GM12878 (cell line): ENCODE data around the gene NPC1. TPM values are rescaled to one million over a fixed set of nuclear protein-coding genes. Genes with fewer than 3 reads are reported as not detected.

Experiments
- ATAC-seq: fragments of 200-7000 bp; cut with Tn5 transposase; 3 replicates; pipeline ENCODE4 v1.9.1; 2020; ENCODE audit warnings: mild to moderate bottlenecking, moderate library complexity
- BruUV-seq: library from RNA; stranded (reverse); fragments of 400-500 nt; replicated peaks from 2 replicates; lab custom pipeline; 2021; lab: Mats Ljungman, UMichigan
- CTCF ChIA-PET: fragments of 300-600 bp; sonication (Branson Sonifier 250); formaldehyde crosslinking; extraction: SDS; loops from one replicate; lab custom pipeline; 2021; ENCODE audit warnings: inconsistent platforms; lab: Yijun Ruan, JAX
- POLR2A ChIA-PET: fragments of 350-600 bp; formaldehyde crosslinking; extraction: SDS; loops from one replicate; lab custom pipeline; 2021; ENCODE audit warnings: inconsistent platforms; lab: Charles Lee
- RAD21 ChIA-PET: fragments of 300-600 bp; sonication (Branson Sonifier 250); formaldehyde crosslinking; loops from one replicate; lab custom pipeline; 2023; ENCODE audit warnings: antibody characterized with exemption; ENCODE audit not compliant: unreplicated experiment; lab: Charles Lee
- SMC1A ChIA-PET: fragments of 300-600 bp; sonication (Branson Sonifier 250); formaldehyde crosslinking; loops from one replicate; lab custom pipeline; 2023; ENCODE audit not compliant: unreplicated experiment, uncharacterized antibody; lab: Charles Lee
- DNase-seq: peaks from one replicate; pipeline ENCODE4 v3.0.0-alpha.2; 2011; ENCODE audit warnings: low read depth, low spot score
- FAIRE-seq: peaks from 3 replicates; lab custom pipeline; 2011; peaks lifted over from hg19 to GRCh38; lab: Jason Lieb, UNC
- H2AFZ ChIP-seq: 2 replicates; pipeline ENCODE4 v1.6.0; 2011; ENCODE audit warnings: low read depth, low read length, control low read depth; ENCODE audit not compliant: control insufficient read depth
- H3K27ac ChIP-seq: 2 replicates; pipeline ENCODE4 v1.5.1; 2011; ENCODE audit warnings: control low read depth; ENCODE audit not compliant: control insufficient read depth, insufficient read depth
- H3K27me3 ChIP-seq, 2 experiments: replicated peaks in 1 of 2; 2 replicates each; pipeline versions ENCODE4 v1.6.0 to v1.6.1; 2011; ENCODE audit warnings: low read length in 1 of 2; ENCODE audit not compliant: control insufficient read depth in 2 of 2, insufficient read depth in 2 of 2
- H3K36me3 ChIP-seq, 2 experiments: 2 replicates each; pipeline ENCODE4 v1.5.1; 2011; ENCODE audit warnings: low read length in 1 of 2; ENCODE audit not compliant: control insufficient read depth in 2 of 2, insufficient read depth in 2 of 2
- H3K4me1 ChIP-seq: 2 replicates; pipeline ENCODE4 v1.6.1; 2011; ENCODE audit warnings: mild to moderate bottlenecking, low read length, moderate library complexity, mixed read lengths; ENCODE audit not compliant: control insufficient read depth, insufficient read depth
- H3K4me2 ChIP-seq: 2 replicates; pipeline ENCODE4 v1.6.0; 2011; ENCODE audit warnings: control low read depth; ENCODE audit not compliant: control insufficient read depth, insufficient read depth
- H3K4me3 ChIP-seq: fragments of 200-600 bp; sonication (generic); 2 replicates; pipeline ENCODE4 v1.5.1; 2016
- H3K79me2 ChIP-seq: 2 replicates; pipeline ENCODE4 v1.6.0; 2011; ENCODE audit warnings: low read length; ENCODE audit not compliant: control insufficient read depth, insufficient read depth
- H3K9ac ChIP-seq: 2 replicates; pipeline ENCODE4 v1.8.0; 2011; ENCODE audit warnings: low read length, control low read depth, mixed read lengths; ENCODE audit not compliant: control insufficient read depth, insufficient read depth
- H3K9me3 ChIP-seq: replicated peaks from 3 replicates; pipeline ENCODE4 v1.5.1; 2011; ENCODE audit warnings: mild to moderate bottlenecking, low read length; ENCODE audit not compliant: control insufficient read depth, insufficient read depth
- H4K20me1 ChIP-seq: 2 replicates; pipeline ENCODE4 v1.6.0; 2011; ENCODE audit not compliant: control insufficient read depth, insufficient read depth
- ETV6 ChIP-seq, 2 experiments: fragments of 450-650 bp in 1 of 2; IDR thresholded peaks in 1 of 2; conservative IDR thresholded peaks in 1 of 2; 2 replicates each; pipeline ENCODE4 v1.6.1; 2014; ENCODE audit warnings: antibody characterized with exemption in 1 of 2, borderline replicate concordance in 1 of 2, low read depth in 1 of 2, mild to moderate bottlenecking in 1 of 2, moderate library complexity in 1 of 2
- EZH2 ChIP-seq: IDR thresholded peaks from 2 replicates; pipeline ENCODE4 v1.6.1; 2012; ENCODE audit warnings: low read depth, mild to moderate bottlenecking, control low read depth, inconsistent platforms, low read length, borderline replicate concordance; ENCODE audit not compliant: control insufficient read depth
- HDAC6 ChIP-seq: fragments of 200-600 bp; sonication (generic); IDR thresholded peaks from one replicate; pipeline ENCODE4 v1.8.0; 2017; ENCODE audit warnings: antibody characterized with exemption; ENCODE audit not compliant: unreplicated experiment
- IRF5 ChIP-seq: fragments of 450-650 bp; IDR thresholded peaks from 2 replicates; pipeline ENCODE4 v1.6.1; 2017; ENCODE audit warnings: borderline replicate concordance
- JUND ChIP-seq: IDR thresholded peaks from 2 replicates; pipeline ENCODE4 v1.6.1; 2012; ENCODE audit warnings: low read depth, mild to moderate bottlenecking, low read length, improper control_type of control experiment, moderate library complexity
- KDM1A ChIP-seq: fragments of 200-600 bp; sonication (generic); IDR thresholded peaks from 2 replicates; pipeline ENCODE4 v1.6.1; 2016; ENCODE audit warnings: borderline replicate concordance
- MEF2A ChIP-seq: IDR thresholded peaks from 2 replicates; pipeline ENCODE4 v1.6.1; 2011; ENCODE audit warnings: low read depth, mild to moderate bottlenecking, low read length, moderate library complexity; ENCODE audit not compliant: insufficient read depth
- MYC ChIP-seq: IDR thresholded peaks from 2 replicates; pipeline ENCODE4 v1.6.1; 2011; ENCODE audit warnings: mild to moderate bottlenecking, low read length, moderate library complexity, inconsistent platforms; ENCODE audit not compliant: insufficient read depth, insufficient replicate concordance, insufficient read length, severe bottlenecking
- RB1 ChIP-seq: fragments of 450-650 bp; formaldehyde crosslinking; IDR thresholded peaks from 2 replicates; pipeline ENCODE4 v1.6.1; 2017; ENCODE audit warnings: mild to moderate bottlenecking, borderline replicate concordance
- SMC3 ChIP-seq: IDR thresholded peaks from 2 replicates; pipeline ENCODE4 v1.6.1; 2011; ENCODE audit warnings: low read length, improper control_type of control experiment, borderline replicate concordance
- TCF12 ChIP-seq: IDR thresholded peaks from 2 replicates; pipeline ENCODE4 v1.6.1; 2011; ENCODE audit warnings: low read depth, mild to moderate bottlenecking, low read length
- TCF7 ChIP-seq: IDR thresholded peaks from 2 replicates; pipeline ENCODE4 v1.6.1; 2014; ENCODE audit warnings: antibody characterized with exemption, borderline replicate concordance
- ZBTB33 ChIP-seq: fragments of 450-650 bp; IDR thresholded peaks from 2 replicates; pipeline ENCODE4 v1.6.1; 2017; ENCODE audit warnings: mild to moderate bottlenecking
- WGBS: methylation state at CpG from one replicate; pipeline ENCODE4 v1.1.6; 2016; ENCODE audit warnings: low lambda C conversion rate; ENCODE audit not compliant: insufficient replicate concordance, insufficient coverage; ENCODE audit errors: missing lambda C conversion rate; 5-methylcytosine and 5-hydroxymethylcytosine counted together
- in situ Hi-C: fragments of 300-500 bp; cut with MboI; formaldehyde crosslinking; loops from 9 replicates; pipeline ENCODE4 v1.14.3; 2018; ENCODE audit warnings: mixed read lengths
- intact Hi-C: fragments of 100-400 bp; cut with micrococcal nuclease; formaldehyde crosslinking; loops from one replicate; pipeline ENCODE4 v1.14.2; 2022; ENCODE audit not compliant: unreplicated experiment
- polyA plus RNA-seq, 11 experiments: library from polyadenylated mRNA; depleted of rRNA in 4 of 11; unstranded in 6 of 11; stranded (reverse) in 5 of 11; fragments of >200 nt; fragmentation: Nextera tagmentation in 4 of 11; fragmentation: Illumina TruSeq in 1 of 11; extraction: Ambion mirVana in 4 of 11; extraction: Trizol in 1 of 11; gene quantifications; 1 replicate in 1 of 11; 2 replicates in 10 of 11; pipeline versions ENCODE4 v1.2.1 to v1.2.3, GENCODE V29; 2011 to 2016; ENCODE audit warnings: inconsistent platforms in 2 of 11, missing spikeins in 2 of 11, low read depth in 1 of 11
- total RNA-seq, 4 experiments: library from RNA; depleted of rRNA in 3 of 4; stranded (reverse); fragments of >200 nt in 3 of 4; fragmentation: Illumina TruSeq in 1 of 4; extraction: Trizol in 1 of 4; gene quantifications; 2 replicates each; pipeline versions ENCODE4 v1.2.1 to v1.2.3, GENCODE V29; 2013 to 2021

Gene NPC1
- total and polyA plus RNA-seq, 10 of the 15 experiments (the other 5 are each of a cell fraction or from before 2014, with no cell fraction given), result 10.1 to 45.2 (median 19.4) TPM

- Histone ChIP-seq H3K4me1 (peaks cover 3% of the 10 kb centered on the region), H2AFZ (no peak overlapping the region), H3K4me2 (no peak overlapping the region), H3K36me3 (peaks cover 33 to 58% of the 10 kb centered on the region in 2 experiments), H3K9ac (no peak overlapping the region), H4K20me1 (no peaks in the 10 kb centered on the region), H3K27me3 (no peaks in the 10 kb centered on the region), H3K27ac (no peak overlapping the region), H3K9me3 (no peaks in the 10 kb centered on the region), H3K4me3 (no peak overlapping the region), H3K79me2 (no peaks in the 10 kb centered on the region)
- CTCF ChIA-PET, result interaction anchor here (0.6 to 3.5 kb wide), 2 partner anchors 13 kb away, joined by 4 to 15 read pairs; no protein-coding TSS in a partner anchor
- intact Hi-C loops (no loop called here), in situ Hi-C loops (no loop called here)
- SMC1A ChIA-PET, result interaction anchor here (0.6 to 1.5 kb wide), 2 partner anchors 12 to 425 kb away, joined by 3 read pairs; no protein-coding TSS in a partner anchor
- POLR2A ChIA-PET, result no interaction called here
- WGBS, result 90% methylated on average over 20 of the region's 20 CpGs
- RAD21 ChIA-PET, result no interaction called here
- TF ChIP-seq EZH2 (no peak), ETV6 (conservative IDR thresholded peaks at IDR 0.05 in 1 of 2, IDR thresholded peaks at IDR 0.05 in 1 of 2; ENCODE audit: borderline replicate concordance in 1 of 2, low read depth in 1 of 2) (no peak), SMC3 (no peak), IRF5 (no peak), RB1 (no peak), JUND (no peak), MEF2A (no peak), TCF12 (no peak), ZBTB33 (no peak), TCF7 (no peak), MYC (no peak), HDAC6 (no peak), KDM1A (no peak)
- DNase-seq (no peak), ATAC-seq (no peak), FAIRE-seq (no peak)
- BruUV-seq, result no TSS peak
These were observed 57.5 kb downstream of the NPC1 start for GRCh38 chr18:23528580-23529472.
